Endothelial cell (in vitro differentiated cells): ENCODE measurements around the gene PRKG1. TPM values are rescaled to one million over a fixed set of nuclear protein-coding genes. Genes with fewer than 3 reads are reported as not detected.

Source experiments
- DNase-seq: peaks from one replicate; pipeline ENCODE4 v3.0.0; 2021; ENCODE audit warnings: low spot score
- H3K27ac Mint-ChIP-seq: one replicate; pipeline ENCODE4 v1.8.0; 2021; ENCODE audit warnings: mixed read lengths, inconsistent platforms; ENCODE audit not compliant: unreplicated experiment
- H3K27me3 Mint-ChIP-seq: one replicate; pipeline ENCODE4 v1.8.0; 2021; ENCODE audit warnings: mild to moderate bottlenecking, moderate library complexity, mixed read lengths, inconsistent platforms; ENCODE audit not compliant: unreplicated experiment
- H3K36me3 Mint-ChIP-seq: one replicate; pipeline ENCODE4 v1.8.0; 2021; ENCODE audit warnings: mild to moderate bottlenecking, low read depth, mixed read lengths, inconsistent platforms; ENCODE audit not compliant: unreplicated experiment
- H3K4me1 Mint-ChIP-seq: one replicate; pipeline ENCODE4 v1.8.0; 2021; ENCODE audit warnings: mild to moderate bottlenecking, mixed read lengths, inconsistent platforms; ENCODE audit not compliant: unreplicated experiment
- H3K4me3 Mint-ChIP-seq: one replicate; pipeline ENCODE4 v1.8.0; 2021; ENCODE audit warnings: mild to moderate bottlenecking, mixed read lengths, inconsistent platforms; ENCODE audit not compliant: unreplicated experiment
- H3K9me3 Mint-ChIP-seq: one replicate; pipeline ENCODE4 v1.8.0; 2021; ENCODE audit warnings: mixed read lengths, inconsistent platforms; ENCODE audit not compliant: unreplicated experiment
- total RNA-seq: library from RNA; stranded (reverse); fragmentation: NEBNext Ultra II Directional; extraction: Animal tissue kit (Norgen Biotek cat#: 25700); gene quantifications from one replicate; pipeline ENCODE4 v1.2.1, GENCODE V29; 2021; ENCODE audit not compliant: unreplicated experiment
- TF ChIP-seq, protein P1 (sequence below): fragments of 200-600 bp; sonication (generic); IDR thresholded peaks from one replicate; pipeline ENCODE4 v1.5.0; 2021; ENCODE audit warnings: antibody characterized with exemption; ENCODE audit not compliant: unreplicated experiment

PRKG1 gene
- total RNA-seq, 1 donor from 2014 or later: 10.7 TPM

DNA sequence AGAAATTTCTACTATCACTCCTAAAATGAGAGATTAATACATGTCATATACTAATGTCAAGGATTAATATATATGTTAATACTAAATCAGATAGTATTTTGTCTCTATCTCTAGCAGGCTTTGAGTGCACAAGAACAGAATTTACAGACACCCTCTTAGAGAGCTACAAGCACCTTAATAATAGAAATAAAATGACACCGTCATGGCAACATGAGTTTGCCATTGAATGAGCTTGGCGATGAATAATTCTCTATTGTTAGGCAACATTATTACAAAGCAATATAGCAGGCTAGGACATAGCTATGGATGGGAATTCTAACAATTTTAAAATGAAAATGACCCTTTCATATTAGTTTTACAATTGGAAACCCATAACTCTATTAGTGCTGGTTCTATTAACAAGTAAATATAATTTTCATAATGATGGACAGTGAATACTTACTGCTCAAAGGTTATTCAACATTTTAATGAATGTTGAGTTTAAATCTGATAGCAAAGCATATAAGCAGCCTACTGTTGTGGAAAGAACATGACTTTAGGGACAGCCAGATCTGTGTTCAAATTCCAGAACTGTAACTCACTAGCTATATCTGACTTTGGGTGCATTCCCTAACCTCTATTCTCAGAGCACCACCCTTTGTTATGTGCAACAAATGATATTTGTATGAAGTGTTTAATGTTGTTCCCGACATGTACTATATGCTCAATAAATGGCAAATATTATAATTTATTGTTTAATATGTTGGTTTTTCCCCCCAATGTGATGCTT, 1055.3 kb downstream of the PRKG1 start:
- H3K27ac Mint-ChIP-seq: no peak overlapping the region
- no peaks in the 10 kb centered on the region for H3K36me3 Mint-ChIP-seq
- H3K27me3 Mint-ChIP-seq: peaks cover 2% of the 10 kb centered on the region
- H3K4me3 Mint-ChIP-seq: no peak overlapping the region
- no peaks in the 10 kb centered on the region for H3K9me3 Mint-ChIP-seq
- TF ChIP-seq, protein P1, sequence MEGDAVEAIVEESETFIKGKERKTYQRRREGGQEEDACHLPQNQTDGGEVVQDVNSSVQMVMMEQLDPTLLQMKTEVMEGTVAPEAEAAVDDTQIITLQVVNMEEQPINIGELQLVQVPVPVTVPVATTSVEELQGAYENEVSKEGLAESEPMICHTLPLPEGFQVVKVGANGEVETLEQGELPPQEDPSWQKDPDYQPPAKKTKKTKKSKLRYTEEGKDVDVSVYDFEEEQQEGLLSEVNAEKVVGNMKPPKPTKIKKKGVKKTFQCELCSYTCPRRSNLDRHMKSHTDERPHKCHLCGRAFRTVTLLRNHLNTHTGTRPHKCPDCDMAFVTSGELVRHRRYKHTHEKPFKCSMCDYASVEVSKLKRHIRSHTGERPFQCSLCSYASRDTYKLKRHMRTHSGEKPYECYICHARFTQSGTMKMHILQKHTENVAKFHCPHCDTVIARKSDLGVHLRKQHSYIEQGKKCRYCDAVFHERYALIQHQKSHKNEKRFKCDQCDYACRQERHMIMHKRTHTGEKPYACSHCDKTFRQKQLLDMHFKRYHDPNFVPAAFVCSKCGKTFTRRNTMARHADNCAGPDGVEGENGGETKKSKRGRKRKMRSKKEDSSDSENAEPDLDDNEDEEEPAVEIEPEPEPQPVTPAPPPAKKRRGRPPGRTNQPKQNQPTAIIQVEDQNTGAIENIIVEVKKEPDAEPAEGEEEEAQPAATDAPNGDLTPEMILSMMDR: no peak
- no peaks in the 10 kb centered on the region for H3K4me1 Mint-ChIP-seq
- no peak for DNase-seq

DNA sequence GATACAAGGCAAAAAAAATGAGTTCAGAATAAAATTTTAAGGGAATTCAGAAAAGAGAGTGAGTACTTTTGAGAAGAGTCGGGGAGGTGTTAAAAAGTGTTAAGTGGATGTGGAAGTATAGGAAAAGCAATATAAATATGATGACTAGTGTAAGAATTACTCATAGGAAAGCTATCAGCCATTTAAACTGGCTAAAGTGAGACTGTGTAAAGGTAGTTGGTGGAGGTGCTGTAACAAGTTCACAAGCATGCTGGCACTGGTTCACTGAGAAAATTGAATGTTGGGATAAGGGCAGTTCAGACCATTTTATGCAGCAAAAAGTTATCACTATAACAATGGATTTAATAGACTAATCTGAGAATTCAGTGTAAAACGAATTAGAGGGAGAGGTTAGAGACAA, 1060.8 kb downstream of the PRKG1 start:
- Mint-ChIP-seq H3K36me3 (no peaks in the 10 kb centered on the region), H3K9me3 (no peaks in the 10 kb centered on the region), H3K27ac (no peak overlapping the region), H3K4me3 (no peak overlapping the region), H3K27me3 (no peaks in the 10 kb centered on the region), H3K4me1 (no peaks in the 10 kb centered on the region)
- no peak for DNase-seq
- TF ChIP-seq, protein P1: no peak

DNA sequence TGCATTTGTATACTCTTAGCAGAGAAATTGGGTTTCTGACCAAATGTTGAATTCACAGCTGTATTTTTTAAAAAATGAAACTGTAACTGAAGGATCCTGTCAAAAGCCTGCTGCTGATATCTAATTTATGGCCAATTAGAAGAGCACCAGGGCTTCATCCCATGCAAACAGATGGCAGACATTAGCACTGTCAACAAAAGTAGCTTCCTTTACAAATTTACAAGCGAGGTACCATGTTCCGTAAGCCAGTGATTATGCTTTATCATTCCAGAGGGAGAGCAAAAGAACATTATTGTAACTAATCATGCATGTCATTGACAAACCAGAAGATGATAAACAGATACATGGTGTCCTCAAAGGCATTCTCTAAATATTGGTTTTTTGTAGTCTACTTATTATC, 1062.6 kb downstream of the PRKG1 start:
- no peak overlapping the region for H3K4me3 Mint-ChIP-seq
- TF ChIP-seq, protein P1: no peak
- no peaks in the 10 kb centered on the region for H3K36me3 Mint-ChIP-seq
- H3K4me1 Mint-ChIP-seq: no peaks in the 10 kb centered on the region
- DNase-seq: no peak
- no peak overlapping the region for H3K27ac Mint-ChIP-seq
- H3K27me3 Mint-ChIP-seq: no peaks in the 10 kb centered on the region
- H3K9me3 Mint-ChIP-seq: no peaks in the 10 kb centered on the region

DNA sequence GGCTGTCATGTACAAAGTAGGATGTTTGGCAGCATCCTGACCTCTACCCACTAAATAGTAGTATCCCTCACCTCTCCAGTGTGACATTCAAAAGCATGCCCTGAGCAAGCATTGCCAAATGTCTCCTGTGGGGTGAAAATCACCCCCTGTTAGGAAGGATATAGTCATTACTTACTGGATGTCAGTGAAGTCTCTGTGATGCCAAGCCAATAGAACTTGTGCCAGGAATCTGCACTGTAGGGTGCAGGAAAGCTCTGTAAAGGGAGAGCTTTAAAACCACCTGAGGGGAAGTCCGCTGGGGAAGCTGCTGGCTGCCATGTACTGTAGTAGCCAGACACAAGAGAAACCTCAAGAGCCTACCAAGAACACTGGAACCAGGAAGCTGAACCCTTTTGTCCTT, 1069.1 kb downstream of the PRKG1 start:
- Mint-ChIP-seq H3K4me1 (no peaks in the 10 kb centered on the region), H3K27ac (no peak overlapping the region), H3K4me3 (no peak overlapping the region), H3K27me3 (no peaks in the 10 kb centered on the region), H3K9me3 (no peaks in the 10 kb centered on the region), H3K36me3 (no peaks in the 10 kb centered on the region)
- TF ChIP-seq, protein P1: no peak
- no peak for DNase-seq

DNA sequence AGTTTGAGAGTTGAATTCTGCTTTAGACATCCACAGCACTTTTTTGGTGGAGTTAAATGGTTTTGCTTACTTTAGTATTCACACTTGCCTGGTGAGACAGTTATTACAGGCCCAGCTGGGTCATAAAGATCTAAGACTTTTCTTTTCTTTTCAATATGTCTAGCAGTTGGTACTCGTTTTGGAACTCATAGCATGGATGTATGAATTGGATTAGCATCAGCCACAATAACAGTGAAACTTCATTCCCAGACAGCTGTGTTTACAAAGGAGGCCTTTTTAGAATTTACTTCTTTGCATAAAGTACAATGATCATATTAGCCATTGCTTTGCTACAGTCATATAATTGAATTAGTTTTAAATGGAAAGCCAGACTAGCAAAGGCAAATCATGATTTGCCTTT, 1071.3 kb downstream of the PRKG1 start:
- DNase-seq: no peak
- Mint-ChIP-seq H3K27ac (no peak overlapping the region), H3K4me3 (no peak overlapping the region), H3K9me3 (no peaks in the 10 kb centered on the region), H3K36me3 (no peaks in the 10 kb centered on the region), H3K27me3 (no peaks in the 10 kb centered on the region), H3K4me1 (peaks cover 4% of the 10 kb centered on the region)
- TF ChIP-seq, protein P1: no peak
